Stomach (tissue), 19 donors: ENCODE data around the gene ZGPAT. TPM values are rescaled to one million over a fixed set of nuclear protein-coding genes. Genes with fewer than 3 reads are reported as not detected.
A peak's percentile ranks its signal among the peaks of the same experiment; 100 is the strongest.
"Not testable (repeated sequence)": the region's sequence is repeated elsewhere in the genome, so short reads cannot be mapped to it uniquely, and the experiment has no call there.

Experiments
- DNase-seq, 2 donors: peaks; one replicate each; pipeline versions ENCODE4 v3.0.0 to v3.0.0-alpha.2; 2013 to 2019
- H3K27ac ChIP-seq, 5 donors: fragments of 200-600 bp in 4 of 5; sonication (generic) in 4 of 5; one replicate each; pipeline ENCODE4 v1.5.1; 2013 to 2019; ENCODE audit warnings: mild to moderate bottlenecking in 1 of 5, moderate library complexity in 1 of 5
- H3K27me3 ChIP-seq, 3 donors: fragments of 200-600 bp; sonication (generic); one replicate each; pipeline ENCODE4 v1.5.1; 2017 to 2019; ENCODE audit warnings: mixed run types in 1 of 3
- H3K36me3 ChIP-seq, 4 donors: fragments of 200-600 bp; sonication (generic); 1 replicate in 3 of 4; 2 replicates in 1 of 4; pipeline ENCODE4 v1.5.1; 2016 to 2019
- H3K4me1 ChIP-seq, 4 donors: fragments of 200-600 bp; sonication (generic); one replicate each; pipeline ENCODE4 v1.5.1; 2016 to 2019
- H3K4me3 ChIP-seq, 4 donors: fragments of 200-600 bp; sonication (generic) in 3 of 4; one replicate each; pipeline ENCODE4 v1.5.1; 2016 to 2019; ENCODE audit warnings: mild to moderate bottlenecking in 1 of 4
- H3K9me3 ChIP-seq, 4 donors: fragments of 200-600 bp; sonication (generic); one replicate each; pipeline ENCODE4 v1.5.1; 2016 to 2019
- CTCF ChIP-seq, 7 experiments: fragments of 450-650 bp in 4 of 7; fragments of 200-600 bp in 3 of 7; sonication (generic) in 3 of 7; IDR thresholded peaks; one replicate each; pipeline ENCODE4 v1.5.1; 2016 to 2019; ENCODE audit warnings: antibody characterized with exemption in 7 of 7, control low read depth in 2 of 7, mild to moderate bottlenecking in 1 of 7
- EP300 ChIP-seq: sonication (generic); formaldehyde crosslinking; IDR thresholded peaks from one replicate; pipeline ENCODE4 v1.6.1; 2017; ENCODE audit warnings: antibody characterized with exemption
- POLR2A ChIP-seq, 4 donors: fragments of 450-650 bp; IDR thresholded peaks; one replicate each; pipeline ENCODE4 v1.6.1; 2016; ENCODE audit warnings: antibody characterized with exemption in 4 of 4, control low read depth in 2 of 4, mild to moderate bottlenecking in 1 of 4, moderate library complexity in 1 of 4
- POLR2AphosphoS5 ChIP-seq, 3 donors: sonication (generic); formaldehyde crosslinking; IDR thresholded peaks; one replicate each; pipeline ENCODE4 v1.6.1; 2016; ENCODE audit warnings: antibody characterized with exemption in 3 of 3
- WGBS, 5 donors: extraction: QIAGEN DNeasy Blood & Tissue Kit in 3 of 5; methylation state at CpG; one replicate each; pipeline versions ENCODE4 v1.1.5 to v1.1.7; 2013 to 2018; 5-methylcytosine and 5-hydroxymethylcytosine counted together
- intact Hi-C: fragments of 100-400 bp; cut with DNase I; formaldehyde crosslinking; loops from one replicate; pipeline ENCODE4 v1.15.1; 2023; ENCODE audit warnings: low total_unique reads
- long read RNA-seq, 10 donors: transcript quantifications; one replicate each; lab custom pipeline, GENCODE V29; 2026
- polyA plus RNA-seq, 3 donors: library from polyadenylated mRNA; stranded (reverse); fragments of 200-250 nt; gene quantifications; one replicate each; pipeline ENCODE4 v1.2.3, GENCODE V29; 2013
- total RNA-seq, 5 donors: library from RNA; depleted of rRNA; stranded (reverse); fragments of >200 nt; gene quantifications; one replicate each; pipeline versions ENCODE4 v1.1.0 to v1.2.3, GENCODE V29; 2014 to 2016
- donor health status: healthy with polysubstance abuse.
- donor health status: Bipolar disorder and iron deficiency.
- donor health status: healthy.

ZGPAT gene
- 10 to 100 TPM; 12.3 to 49.6 (median 39.3) TPM for total RNA-seq
- polyA plus RNA-seq, result 10 to 100 TPM; 29.9 to 41.7 (median 37.7) TPM
- long read RNA-seq, donor 1, partial matches to known transcripts, result 0 of 4 reads
- long read RNA-seq, donor 1, other reads (novel, unspliced or antisense), result 0 of 4 reads
- long read RNA-seq, donor 2, partial matches to known transcripts, result 0 of 3 reads
- long read RNA-seq, donor 2, other reads (novel, unspliced or antisense), result 0 of 3 reads
- long read RNA-seq, donor 3, partial matches to known transcripts, result 5 of 7 reads
- long read RNA-seq, donor 3, other reads (novel, unspliced or antisense), result 0 of 7 reads
- long read RNA-seq, donor 4, partial matches to known transcripts, result 0 of 1 reads
- long read RNA-seq, donor 4, other reads (novel, unspliced or antisense), result 0 of 1 reads
- long read RNA-seq, donor 5, partial matches to known transcripts, result 0 of 2 reads
- long read RNA-seq, donor 5, other reads (novel, unspliced or antisense), result 0 of 2 reads
- long read RNA-seq, donor 6, partial matches to known transcripts, result 5 of 25 reads
- long read RNA-seq, donor 6, other reads (novel, unspliced or antisense), result 15 of 25 reads
- long read RNA-seq, donor 7, partial matches to known transcripts, result 0 of 4 reads
- long read RNA-seq, donor 7, other reads (novel, unspliced or antisense), result 0 of 4 reads
- long read RNA-seq, donor 8, partial matches to known transcripts, result 0 of 6 reads
- long read RNA-seq, donor 8, other reads (novel, unspliced or antisense), result 0 of 6 reads
- long read RNA-seq, donor 9, partial matches to known transcripts, result 0 of 1 reads
- long read RNA-seq, donor 9, other reads (novel, unspliced or antisense), result 0 of 1 reads
- long read RNA-seq, donor 10, result 0 reads

GRCh38 chr20:63707558-63708300 is at the start of gene ZGPAT, which contains the start of gene ARFRP1:
Gene ZGPAT, plus strand, starts transcription at chr20:63708039. Its CDS starts 542 bp downstream, at chr20:63708581.
Gene ARFRP1, minus strand, starts transcription at chr20:63707976. Its CDS starts 885 bp downstream, at chr20:63707091.
- DNase-seq, result peak; percentile 91 to 96
- Histone ChIP-seq H3K9me3 (no peaks in the 10 kb centered on the region), H3K27ac (peak within 1 kb of the TSS; percentile 88 to 96 (median 91)), H3K27me3 (no peaks in the 10 kb centered on the region), H3K4me1 (peaks cover 25 to 51% (median 40%) of the 10 kb centered on the region in 4 donors), H3K4me3 (peak within 1 kb of the TSS; percentile 93 to 98 (median 94)), H3K36me3 (peaks cover 33 to 79% (median 74%) of the 10 kb centered on the region in 4 donors)
- intact Hi-C loops, result no loop called here
- 0 to 2% (median 0%) methylated on average over 26 to 98 of the region's 98 CpGs for WGBS, 5 donors
- TF ChIP-seq POLR2AphosphoS5 (IDR thresholded peaks at IDR 0.05) (peak; percentile 87 to 96 (median 91)), EP300 (no peak), CTCF (IDR thresholded peaks at IDR 0.05) (no peak)

- DNase-seq, result no peak
- Histone ChIP-seq H3K27ac (peak overlapping the region; percentile 71 to 90 (median 89)), H3K36me3 (peaks cover 24 to 39% (median 36%) of the 10 kb centered on the region in 4 donors), H3K27me3 (peaks cover 0 to 5% (median 0%) of the 10 kb centered on the region in 3 donors), H3K4me1 (peaks cover 20 to 42% (median 30%) of the 10 kb centered on the region in 4 donors), H3K4me3 (peak overlapping the region; percentile 72 to 95 (median 84)), H3K9me3 (no peaks in the 10 kb centered on the region)
- WGBS, 5 donors, result 0 to 4% (median 1%) methylated on average over 13 to 25 of the region's 25 CpGs
- TF ChIP-seq CTCF (IDR thresholded peaks at IDR 0.05), result no peak
- TF ChIP-seq POLR2A (IDR thresholded peaks at IDR 0.05), result no peak
- TF ChIP-seq POLR2AphosphoS5 (IDR thresholded peaks at IDR 0.05), result no peak
- no peak for TF ChIP-seq EP300
- intact Hi-C loops, result no loop called here
Observed at GRCh38 chr20:63658749-63659187, 49.1 kb upstream of the ZGPAT start.

GRCh38 chr20:63659370-63659769 is 48.5 kb upstream of the ZGPAT start:
- Histone ChIP-seq H3K9me3 (no peaks in the 10 kb centered on the region), H3K4me3 (peak overlapping the region; percentile 72 to 95 (median 84)), H3K4me1 (peaks cover 15 to 36% (median 27%) of the 10 kb centered on the region in 4 donors), H3K36me3 (peaks cover 26 to 44% (median 42%) of the 10 kb centered on the region in 4 donors), H3K27me3 (no peaks in the 10 kb centered on the region), H3K27ac (peak overlapping the region in 4 of 5 donors; percentile 85 to 90 (median 90))
- intact Hi-C loops, result no loop called here
- DNase-seq, result no peak
- 48 to 55% (median 52%) methylated on average over 13 of the region's 13 CpGs for WGBS, 5 donors
- TF ChIP-seq CTCF (IDR thresholded peaks at IDR 0.05), result no peak
- no peak for TF ChIP-seq POLR2AphosphoS5 (IDR thresholded peaks at IDR 0.05)
- no peak for TF ChIP-seq POLR2A (IDR thresholded peaks at IDR 0.05)
- TF ChIP-seq EP300, result no peak

- DNase-seq, H3K27ac ChIP-seq, H3K4me3 ChIP-seq, H3K27me3 ChIP-seq, H3K9me3 ChIP-seq, intact Hi-C loops: not testable (repeated sequence)
- peaks cover 26 to 52% (median 49%) of the 10 kb centered on the region in 4 donors for H3K36me3 ChIP-seq
- WGBS, 5 donors, result 88 to 93% (median 89%) methylated on average over 10 of the region's 10 CpGs
- peaks cover 15 to 42% (median 27%) of the 10 kb centered on the region in 4 donors for H3K4me1 ChIP-seq
Observed at GRCh38 chr20:63660174-63660573, 47.7 kb upstream of the ZGPAT start.
